Suppressor macrophage treated with lipopolysaccharide for 1 hour (primary cell): ENCODE data around the gene IL21.
A peak's percentile ranks its signal among the peaks of the same experiment; 100 is the strongest.

Source experiments
- DNase-seq, 3 donors: peaks; one replicate each; pipeline ENCODE4 v3.0.0-alpha.2; 2020 to 2022

IL21 gene

DNA sequence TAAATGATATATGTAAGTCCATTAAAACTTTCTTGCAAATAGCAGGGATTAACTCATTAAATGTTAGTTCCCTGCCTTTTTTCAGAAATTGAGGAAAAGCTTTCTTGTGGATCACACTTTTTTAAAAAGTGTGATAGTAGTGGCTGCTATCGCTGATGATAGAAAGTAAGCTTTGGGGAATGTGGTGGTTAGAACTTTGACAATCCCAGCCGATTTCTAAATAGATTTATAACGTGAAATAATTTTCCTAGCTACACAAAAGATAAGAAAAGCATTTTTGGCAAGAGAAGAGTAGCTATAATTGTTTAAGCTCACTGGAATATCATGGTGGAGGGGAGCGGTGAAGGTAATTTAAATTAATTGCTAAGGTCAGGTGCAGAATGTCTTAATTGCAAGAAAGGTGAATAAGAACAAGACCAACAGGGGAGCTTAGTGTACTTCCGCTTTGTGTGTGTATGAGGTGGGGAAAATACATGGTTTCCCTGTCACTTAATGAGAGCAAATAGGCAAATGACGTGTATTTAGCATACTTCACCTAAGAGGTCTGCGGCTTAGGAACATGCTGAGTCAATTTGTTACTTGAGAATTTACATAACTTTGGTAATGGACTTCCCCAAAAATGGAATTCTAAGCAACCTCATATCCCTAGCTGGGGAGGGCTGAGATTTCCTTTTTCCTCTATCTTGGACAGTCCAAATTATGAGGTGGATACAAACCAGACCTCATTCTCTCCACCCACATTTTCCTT lies 11.7 kb upstream of the IL21 start:
- no peak for DNase-seq

DNA sequence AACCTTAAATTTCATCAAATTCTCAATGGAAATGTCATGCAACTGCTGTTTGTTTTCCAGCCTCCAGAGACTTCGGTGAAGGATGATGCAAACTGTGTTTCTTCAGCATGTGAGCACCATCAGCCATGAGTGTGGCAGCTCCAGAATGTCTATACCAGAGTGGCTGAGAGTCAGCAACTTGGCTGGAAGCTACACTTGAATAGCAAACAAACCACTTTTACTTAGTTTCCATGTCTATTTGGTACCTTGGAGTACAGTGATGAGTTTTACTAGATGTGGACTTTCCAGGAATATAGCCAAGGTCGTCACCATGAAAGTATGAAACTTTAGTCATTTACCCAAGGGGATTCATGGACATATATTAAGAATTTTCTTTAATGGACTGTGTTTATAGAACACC lies 4.3 kb upstream of the IL21 start:
- no peak for DNase-seq

DNA sequence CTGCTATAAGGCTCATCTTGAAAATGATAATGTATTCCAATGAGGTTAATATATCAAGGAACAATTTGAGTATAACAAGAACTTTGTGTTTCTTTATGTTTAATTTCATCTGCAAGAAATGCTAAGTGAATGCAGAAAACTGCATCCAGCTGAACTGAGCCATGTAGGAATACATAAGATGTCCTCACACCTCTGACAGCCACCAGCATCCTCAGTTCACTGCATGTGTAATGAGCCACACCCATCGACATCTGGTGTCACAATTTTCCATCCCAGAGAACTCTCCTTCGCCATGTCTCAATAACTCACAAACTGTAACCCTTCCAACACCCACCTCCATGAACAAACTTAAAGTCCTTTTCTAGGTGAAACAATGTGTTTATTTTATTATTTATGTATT lies 3.3 kb upstream of the IL21 start:
- no peak for DNase-seq

GRCh38 chr4:122623637-122624166 lies 2.8 kb upstream of the IL21 start:
- no peak for DNase-seq

- no peak for DNase-seq
Measured at GRCh38 chr4:122622400-122622799, 1.5 kb upstream of the IL21 start.

DNA sequence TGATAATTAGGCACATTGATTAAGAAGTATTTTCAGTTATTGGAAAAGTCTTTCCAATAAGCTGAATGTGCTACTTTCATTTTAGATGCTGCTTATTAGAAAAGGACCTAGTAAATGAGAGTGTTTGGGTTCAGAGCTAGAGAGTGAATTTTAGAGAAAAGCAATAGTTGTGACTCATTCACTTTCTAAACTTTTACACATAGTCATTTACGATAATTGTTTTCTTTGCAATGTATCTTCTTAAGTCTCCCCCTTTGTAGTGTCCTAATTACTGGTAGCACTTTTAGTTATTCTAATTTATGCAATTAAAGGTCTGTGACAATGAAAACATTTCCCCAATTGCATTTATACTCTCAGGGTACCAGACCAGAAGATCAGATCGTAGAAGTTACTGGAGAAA lies 1.3 kb downstream of the IL21 start:
- DNase-seq, result no peak

DNA sequence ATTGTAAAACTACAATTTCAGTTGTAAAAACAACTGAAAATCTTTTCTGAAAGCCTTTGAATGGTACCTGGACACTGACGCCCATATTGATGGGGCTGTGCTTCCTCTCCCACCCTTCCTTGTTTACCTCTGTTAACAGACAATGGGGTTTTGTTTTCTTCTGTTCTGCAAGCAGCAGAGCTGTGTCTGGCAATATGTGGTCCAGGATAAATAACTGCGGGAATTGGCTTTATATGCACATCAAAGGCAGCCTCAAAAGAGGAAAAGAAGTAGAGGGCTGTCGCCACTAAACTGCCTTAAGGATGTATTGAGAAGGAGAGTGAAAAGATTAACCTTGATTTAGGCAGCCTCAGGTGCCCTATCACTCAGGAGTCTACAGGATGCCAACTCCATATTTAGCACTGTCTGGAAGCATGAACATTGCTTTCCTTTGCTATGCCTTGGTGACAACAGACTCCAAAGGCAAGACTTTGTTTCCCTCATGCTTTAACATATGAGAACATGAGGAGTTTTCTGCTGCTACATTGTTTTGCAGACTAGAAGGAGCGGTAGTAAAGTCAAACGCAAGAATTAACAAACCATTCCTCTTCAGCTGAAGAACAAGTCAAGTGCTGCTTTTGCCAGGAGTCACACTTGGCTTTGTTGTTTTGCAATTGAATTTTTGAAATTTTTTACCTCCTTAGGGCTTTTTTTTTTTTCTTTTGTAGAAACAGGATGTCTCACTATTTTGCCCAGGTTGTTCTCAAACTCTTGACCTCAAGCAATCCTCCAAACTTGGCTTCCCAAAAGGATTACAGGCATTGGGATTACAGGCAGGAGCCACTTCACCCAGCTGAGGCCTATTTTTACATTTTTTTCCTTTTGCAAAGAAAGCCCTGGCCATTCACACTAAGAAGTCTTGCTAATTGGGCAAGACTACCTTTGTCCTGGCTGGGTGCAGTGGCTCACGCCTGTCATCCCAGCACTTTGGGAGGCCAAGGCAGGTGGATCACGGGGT lies 3.0 kb downstream of the IL21 start:
- no peak for DNase-seq

DNA sequence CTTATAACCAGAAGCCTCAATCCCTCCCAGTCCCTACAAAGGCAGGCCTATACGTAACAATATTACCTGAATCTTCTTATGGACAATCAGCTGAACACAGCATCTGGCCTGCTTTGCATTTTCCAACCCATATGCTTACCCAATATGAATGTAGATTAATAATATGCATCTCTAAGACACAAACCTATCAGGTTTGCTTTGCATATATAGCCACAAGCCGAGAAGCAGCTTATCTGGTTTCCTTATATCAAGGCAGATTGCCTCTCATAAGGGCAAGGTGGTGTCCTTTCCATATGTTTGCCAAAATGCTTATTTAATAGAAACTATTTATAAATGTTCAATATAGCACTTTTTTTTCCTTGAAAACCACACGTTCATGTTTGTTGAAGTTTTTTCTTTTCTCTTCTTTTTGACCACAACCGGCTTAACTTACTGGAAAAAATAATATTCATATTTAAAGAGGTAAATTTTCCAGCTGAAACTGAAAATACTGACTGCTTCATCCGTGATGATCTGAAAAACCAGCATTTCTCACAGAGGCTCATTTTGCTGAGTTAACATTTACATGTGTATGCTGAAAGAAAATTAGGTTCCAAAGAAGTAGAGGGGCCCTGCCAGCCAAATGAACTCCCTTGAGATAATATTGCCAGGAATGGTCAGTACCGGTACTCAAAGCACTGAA lies 3.8 kb downstream of the IL21 start:
- DNase-seq, result no peak

DNA sequence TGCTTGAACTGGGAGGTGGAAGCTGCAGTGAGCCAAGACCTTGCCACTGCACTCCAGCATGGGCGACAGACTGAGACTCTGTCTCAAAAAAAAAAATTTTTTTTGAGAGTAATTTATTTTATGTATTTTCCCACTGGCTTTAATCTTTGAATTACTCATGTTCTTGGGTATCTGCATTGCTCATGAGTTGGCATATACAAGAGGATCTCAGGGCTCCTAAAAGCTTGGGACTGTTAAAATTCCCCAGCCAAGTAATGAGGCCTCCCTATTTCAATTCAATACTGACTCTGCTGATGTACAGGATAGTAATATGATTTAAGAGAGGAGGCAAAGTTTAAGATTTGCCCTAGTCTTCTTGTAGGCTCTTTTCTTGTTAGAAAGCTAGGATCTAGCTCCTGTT lies 6.2 kb downstream of the IL21 start:
- DNase-seq, result no peak

DNA sequence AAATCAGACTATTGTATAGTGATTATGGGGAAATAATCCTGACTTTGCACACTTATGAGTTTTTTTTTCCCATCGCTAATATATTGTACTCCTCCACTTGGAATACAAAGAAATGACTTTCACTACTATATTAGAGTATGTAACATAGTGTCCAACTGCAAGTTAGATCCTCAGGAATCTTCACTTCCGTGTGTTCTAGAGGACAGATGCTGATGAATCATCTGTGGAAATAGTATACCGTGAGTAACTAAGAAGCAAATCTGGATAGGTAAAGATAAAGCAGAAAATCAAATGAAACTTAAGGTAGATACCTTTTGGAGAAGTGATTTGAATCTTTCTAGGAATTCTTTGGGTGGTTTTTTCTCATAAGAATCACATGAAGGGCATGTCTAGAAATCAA lies 8.3 kb downstream of the IL21 start:
- DNase-seq, result no peak

GRCh38 chr4:122606364-122607043 lies 14.4 kb downstream of the IL21 start:
- DNase-seq, result no peak

- DNase-seq, result no peak
Measured at GRCh38 chr4:122604146-122604545, 16.7 kb downstream of the IL21 start.

- no peak for DNase-seq
Measured at GRCh38 chr4:122603156-122603574, 17.7 kb downstream of the IL21 start.

DNA sequence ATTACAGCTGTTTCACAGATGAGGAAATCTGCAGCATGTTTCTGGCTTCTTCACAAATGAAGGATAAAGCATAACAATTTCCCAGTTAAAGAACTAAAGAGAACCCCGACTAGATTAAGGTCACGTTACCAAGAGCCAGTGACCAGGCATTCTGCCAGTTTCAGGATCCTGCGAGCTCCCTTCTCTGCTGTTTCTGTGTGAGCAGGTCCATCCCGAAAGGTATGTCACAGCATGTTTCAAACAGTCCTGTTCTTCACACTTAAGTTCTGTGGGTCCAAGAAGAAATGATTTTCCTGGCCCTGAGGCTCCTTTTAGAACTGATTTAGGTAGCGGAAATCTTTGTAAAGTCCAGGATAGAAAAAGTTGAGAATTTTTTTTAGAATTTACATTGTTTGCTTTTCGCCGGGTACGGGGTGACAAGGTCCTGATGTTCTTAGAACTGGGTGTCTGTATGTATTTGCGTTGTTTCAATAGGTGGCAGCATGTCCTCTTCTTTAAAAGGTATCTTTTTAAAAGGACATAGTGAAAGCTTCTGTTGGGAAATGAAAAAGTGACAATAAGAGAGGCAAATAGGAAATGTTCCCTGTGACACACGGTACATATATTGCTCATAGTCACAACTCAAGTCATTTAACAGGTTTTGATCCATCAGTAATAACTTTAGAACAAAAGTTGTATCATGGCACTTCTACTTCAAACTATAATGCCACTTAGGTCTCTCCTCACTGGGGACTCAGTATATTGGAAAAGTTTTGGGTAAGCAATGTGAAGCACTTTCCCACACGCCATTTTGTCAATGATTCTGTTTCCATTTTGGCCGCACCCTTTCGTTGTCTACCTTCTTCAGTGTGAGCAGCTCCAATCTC lies 18.4 kb downstream of the IL21 start:
- DNase-seq, result peak; percentile 3 to 42 (median 14)

- no peak for DNase-seq
Measured at GRCh38 chr4:122591196-122591595, 29.7 kb downstream of the IL21 start.

DNA sequence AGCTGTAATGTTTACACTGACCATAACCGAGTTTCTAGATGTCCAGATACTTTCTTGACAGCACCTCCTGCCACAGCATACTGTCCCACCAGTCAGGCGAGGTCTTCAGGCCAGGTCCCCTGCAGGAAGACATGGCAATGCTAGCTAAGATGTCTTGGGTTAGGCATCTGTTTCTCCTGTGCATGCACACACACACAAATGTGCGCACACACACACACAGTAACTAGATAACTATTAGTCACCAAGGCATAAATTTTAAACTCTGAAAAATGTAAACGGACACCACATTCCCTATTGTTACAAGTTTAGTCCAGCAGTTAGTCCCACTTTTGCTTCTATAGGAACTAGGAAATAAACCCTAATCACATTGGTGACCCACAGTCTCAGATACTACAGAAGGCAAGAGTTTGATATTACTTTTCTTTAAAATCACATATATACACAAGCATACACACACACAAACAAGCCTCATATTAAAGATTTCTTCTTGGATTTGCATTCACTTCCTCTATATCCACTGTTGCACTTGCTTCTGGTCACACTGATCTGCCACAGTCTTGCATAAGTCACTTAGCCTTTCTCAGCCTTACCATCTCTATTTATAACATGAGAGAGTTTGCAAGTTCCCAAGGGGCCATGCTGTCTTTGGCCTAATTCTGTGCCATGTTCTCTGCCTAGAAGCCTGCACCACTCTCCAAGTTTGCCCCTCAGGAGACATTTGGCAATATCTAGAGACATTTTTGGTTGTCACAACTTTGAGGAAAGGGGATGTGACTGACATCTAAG lies 32.2 kb downstream of the IL21 start:
- DNase-seq, result peak; percentile 17 to 46 (median 36)

GRCh38 chr4:122584519-122584918 lies 36.3 kb downstream of the IL21 start:
- peak; percentile 41 to 77 (median 69) for DNase-seq

DNA sequence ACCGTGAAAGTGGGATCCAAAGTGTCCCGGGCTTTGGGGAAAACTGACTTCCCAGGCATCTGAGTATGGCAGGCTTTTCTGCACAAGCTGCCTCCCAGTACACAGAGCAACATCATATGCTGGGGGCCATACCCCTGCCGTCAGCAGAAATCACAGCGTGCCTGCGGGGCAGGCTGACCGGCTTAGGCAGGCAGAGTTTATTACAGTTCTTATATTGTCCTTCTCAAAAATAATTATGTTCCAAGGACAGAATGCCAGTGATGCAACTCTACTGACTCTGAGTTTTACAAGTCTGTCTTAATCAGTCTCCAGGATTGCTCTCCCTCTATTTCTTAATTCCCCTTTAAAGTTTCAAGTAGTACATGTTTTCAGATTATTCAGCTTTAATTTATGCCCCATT lies 37.0 kb downstream of the IL21 start:
- peak; percentile 13 to 49 (median 45) for DNase-seq

DNA sequence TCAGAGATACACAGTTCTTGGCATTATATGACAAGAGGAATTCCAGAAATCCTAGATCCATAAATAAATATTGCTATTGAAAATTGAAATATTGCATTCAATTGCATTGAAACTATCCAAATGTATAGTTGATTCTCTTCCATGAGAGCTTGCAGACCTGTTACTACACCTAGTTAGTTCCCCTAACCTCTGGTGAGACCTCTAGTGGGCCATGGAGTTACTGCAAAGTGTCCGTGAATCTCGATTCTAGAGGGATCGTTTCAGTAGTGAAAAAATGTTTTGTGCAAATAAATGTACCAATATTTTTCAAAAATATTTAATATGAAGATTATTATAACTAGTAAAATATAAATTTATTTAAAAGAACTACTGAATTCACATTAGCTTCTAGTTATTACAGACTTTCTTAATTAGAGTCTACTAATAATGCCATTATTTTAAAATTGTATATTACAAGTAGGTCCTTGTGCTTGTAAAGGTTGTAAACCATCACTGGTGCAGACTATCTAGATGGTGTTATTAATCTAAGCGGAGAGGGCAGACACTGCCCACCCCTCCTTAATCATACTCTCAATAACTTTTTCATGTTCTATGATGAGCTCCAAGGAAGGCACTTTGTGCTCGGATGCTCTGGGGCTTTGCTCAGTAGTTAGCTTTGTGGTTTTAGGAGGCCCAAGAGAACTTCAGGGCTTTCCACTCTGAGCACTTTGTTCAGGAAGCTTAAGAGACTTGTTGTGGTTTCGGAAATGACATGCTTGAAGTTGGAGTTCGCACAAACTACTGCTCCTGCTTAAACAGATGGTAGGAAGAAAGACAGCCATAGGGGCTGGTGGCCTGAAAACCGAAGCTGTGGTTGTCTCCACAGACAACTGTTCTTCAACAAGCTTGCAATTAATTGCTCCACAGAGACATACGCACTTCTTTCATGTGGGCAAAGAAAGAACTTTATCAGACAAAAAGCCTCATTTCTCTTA lies 42.8 kb downstream of the IL21 start:
- DNase-seq, result peak; percentile 61 to 65 (median 63)
